NCI-H748 (cell line): ENCODE results near the gene GUCY2D.

ENCODE experiments used
- DNase-seq: peaks from one replicate; lab custom pipeline; 2025; ENCODE audit not compliant: unreplicated experiment; lab: John Stamatoyannopoulos, UW

Gene GUCY2D

GRCh38 chr17:8062807-8063483 lies 60.5 kb downstream of the GUCY2D start:
- DNase-seq = peak; percentile 82

DNA sequence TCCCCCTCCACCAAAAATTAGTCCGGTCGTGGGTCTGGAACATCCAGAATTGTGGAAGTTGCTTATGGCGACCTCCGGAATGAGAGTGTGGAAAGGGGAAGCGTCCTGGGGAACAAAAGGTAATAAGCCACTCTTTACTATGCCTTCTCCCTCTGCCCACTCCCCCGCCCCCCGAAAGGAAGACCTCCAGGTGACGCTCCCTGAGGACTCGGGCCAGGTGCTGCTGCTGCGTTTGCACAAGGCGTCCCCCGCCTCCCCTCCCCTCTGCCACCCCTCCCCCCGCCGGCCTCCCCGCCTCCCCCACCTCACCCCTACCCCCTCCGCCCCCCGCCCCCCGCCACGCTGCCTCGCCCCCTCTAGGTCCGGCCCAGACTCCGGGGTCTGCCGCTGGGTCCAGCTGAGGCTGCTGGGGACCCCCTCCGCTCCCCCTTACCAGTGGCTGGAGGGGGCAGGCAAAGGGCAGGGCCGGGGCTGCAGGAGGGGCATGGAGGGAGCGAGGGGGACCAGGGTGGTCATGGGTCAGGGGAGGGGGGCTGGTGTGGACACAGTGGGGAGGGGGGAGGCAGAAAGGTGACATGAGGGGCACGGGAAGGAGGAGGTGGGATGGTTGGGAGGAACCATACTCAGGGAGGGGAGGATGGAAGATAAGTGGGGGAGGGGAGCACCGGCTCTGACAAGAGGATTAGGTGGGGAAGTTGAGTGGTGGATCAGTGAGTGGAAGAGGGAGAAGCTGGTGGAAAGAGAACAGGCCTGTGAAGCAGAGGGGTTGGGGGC lies 61.5 kb downstream of the GUCY2D start:
- peak; percentile 47 for DNase-seq

GRCh38 chr17:8064561-8065019 lies 62.2 kb downstream of the GUCY2D start:
- no peak for DNase-seq

DNA sequence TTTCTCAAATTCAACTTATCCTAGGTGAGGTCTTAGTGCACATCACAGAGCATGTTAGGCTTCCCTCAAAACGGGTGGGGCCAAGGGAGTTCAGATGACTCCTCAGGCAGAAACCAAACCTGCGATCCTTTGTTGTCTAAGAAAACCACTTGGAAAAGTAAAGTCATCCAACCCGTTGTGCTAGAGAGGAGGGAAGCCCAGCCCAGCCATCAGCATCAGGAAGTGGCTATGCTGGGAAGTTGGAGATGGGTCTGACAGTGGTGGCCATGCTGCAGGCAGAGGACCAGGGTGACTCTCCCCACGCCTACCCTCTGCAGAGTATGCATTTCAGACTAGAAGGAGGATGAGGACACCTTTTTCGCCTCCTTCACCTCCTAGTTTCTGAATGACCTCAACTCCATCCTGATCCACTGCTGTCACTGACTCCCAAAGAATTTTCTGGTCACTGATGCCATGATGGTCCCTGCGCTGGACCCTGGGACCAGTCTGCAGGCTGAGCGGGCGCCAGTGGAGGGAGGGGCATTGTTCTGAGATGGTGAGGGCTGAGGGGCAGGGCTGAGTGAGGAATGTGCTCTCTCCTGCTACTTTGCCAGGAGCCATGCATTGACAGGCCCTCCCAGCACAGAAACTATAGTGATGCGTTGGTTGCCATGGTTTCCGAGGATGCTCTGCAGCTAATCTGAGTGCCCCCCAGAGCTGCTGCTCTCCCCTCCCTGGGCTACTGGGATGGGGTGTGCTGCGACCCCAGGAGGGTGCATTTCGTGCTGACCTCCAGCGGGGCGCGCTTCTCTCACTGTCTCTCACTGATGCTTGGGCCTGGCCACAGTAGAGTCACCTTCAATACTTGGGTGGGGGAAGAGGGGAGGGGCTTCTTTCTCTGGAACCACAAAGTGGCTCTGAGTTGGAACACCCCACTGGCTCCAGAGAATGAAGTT lies 64.7 kb downstream of the GUCY2D start:
- DNase-seq = no peak

DNA sequence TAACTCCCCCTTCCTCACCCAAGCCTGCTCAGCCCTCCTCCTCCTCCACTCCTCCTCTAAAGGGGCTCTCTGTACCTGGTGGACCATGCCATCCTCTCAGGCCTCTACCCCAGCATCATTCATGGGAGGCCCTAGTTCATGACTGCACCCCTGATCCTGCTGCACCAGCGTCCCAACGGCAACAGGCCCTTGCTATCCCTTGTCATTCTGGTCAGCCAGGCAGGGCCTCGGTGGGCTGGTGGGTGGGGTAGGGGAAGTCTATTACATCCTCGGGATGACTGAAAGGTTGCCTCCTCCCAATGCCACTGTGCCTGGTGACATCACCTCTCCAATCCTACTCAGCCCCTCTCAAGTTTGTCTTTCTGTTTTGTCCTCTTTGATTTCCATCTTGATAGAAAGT lies 65.4 kb downstream of the GUCY2D start:
- no peak for DNase-seq

DNA sequence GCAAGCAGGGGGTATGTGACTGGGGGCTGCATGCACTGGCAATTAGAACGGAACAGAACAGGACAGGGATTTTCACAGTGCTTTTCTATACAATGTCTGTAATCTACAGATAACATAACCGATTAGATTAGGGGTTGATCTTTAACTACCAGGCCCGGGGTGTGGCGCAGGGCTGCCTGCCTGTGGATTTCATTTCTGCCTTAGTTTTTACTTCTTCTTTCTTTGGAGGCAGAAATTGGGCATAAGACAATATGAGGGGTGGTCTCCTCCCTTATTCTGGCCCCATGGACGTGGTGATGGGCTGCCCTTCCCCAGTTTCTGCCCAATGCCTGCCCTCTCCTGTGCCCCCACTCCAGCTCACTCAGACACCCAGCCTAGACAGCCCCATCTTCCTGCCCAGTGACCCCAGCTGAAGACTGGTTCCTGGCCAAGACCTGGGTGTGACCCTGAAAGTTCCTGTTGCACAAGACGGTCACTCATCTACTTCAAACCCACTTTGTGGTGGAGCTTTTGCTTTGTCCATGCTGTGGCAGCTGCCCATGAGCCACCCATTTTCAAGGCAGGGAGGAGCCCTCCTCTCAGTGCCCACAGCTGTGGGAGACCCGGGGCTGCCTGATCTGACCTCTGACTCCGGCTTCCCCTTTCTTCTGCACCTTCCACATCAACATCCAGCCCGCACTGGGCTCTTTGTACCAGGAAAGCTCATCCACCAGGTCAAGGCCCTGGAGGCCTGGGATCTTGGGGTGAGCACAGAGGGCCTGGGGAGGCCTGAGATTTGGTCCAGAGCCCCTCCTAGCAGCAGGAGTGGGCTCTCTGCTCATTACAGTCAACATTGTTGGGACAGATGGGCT lies 66.5 kb downstream of the GUCY2D start:
- DNase-seq = no peak

DNA sequence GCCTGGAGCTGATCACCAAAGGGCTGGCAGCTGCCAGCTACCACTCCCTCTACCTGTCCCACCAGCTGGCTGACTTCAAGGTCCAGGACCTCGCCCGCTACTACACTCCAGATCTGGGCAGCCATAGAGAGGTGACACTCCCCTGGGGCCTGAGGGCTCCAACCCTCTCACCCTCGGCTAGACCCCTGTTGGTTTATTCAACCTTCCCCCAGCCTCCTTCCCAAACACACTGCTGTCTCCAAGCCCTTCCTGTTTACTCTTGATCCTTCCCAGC lies 67.1 kb downstream of the GUCY2D start:
- DNase-seq = no peak
